PC-9 (cell line): Measurements from ENCODE around the gene VGLL4.

Experiments used
- EZH2 ChIP-seq: fragments of 200-600 bp; sonication (generic); IDR thresholded peaks from 2 replicates; pipeline ENCODE4 v1.8.0; 2017; ENCODE audit warnings: antibody characterized with exemption, low read depth
- TF ChIP-seq, protein P1 (sequence below): fragments of 200-600 bp; sonication (generic); conservative IDR thresholded peaks from 2 replicates; pipeline ENCODE4 v1.6.1; 2017; ENCODE audit warnings: mixed run types, antibody characterized with exemption, mild to moderate bottlenecking, moderate library complexity

DNA sequence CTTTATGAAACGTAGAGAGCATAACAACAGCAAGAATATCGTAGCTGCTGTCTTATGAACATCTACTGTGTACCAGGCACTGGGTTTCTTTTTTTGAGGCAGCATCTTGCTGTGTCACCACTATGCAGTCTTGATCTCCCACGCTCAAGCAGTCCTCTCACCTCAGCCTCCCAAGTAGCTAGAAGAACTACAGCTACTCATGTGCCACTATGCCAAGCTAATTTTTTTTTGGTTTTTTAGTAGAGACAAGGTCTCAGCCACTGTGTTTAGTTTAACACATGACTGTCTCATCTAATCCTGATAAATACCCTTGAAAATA, 129.9 kb downstream of the VGLL4 start:
- TF ChIP-seq, protein P1, sequence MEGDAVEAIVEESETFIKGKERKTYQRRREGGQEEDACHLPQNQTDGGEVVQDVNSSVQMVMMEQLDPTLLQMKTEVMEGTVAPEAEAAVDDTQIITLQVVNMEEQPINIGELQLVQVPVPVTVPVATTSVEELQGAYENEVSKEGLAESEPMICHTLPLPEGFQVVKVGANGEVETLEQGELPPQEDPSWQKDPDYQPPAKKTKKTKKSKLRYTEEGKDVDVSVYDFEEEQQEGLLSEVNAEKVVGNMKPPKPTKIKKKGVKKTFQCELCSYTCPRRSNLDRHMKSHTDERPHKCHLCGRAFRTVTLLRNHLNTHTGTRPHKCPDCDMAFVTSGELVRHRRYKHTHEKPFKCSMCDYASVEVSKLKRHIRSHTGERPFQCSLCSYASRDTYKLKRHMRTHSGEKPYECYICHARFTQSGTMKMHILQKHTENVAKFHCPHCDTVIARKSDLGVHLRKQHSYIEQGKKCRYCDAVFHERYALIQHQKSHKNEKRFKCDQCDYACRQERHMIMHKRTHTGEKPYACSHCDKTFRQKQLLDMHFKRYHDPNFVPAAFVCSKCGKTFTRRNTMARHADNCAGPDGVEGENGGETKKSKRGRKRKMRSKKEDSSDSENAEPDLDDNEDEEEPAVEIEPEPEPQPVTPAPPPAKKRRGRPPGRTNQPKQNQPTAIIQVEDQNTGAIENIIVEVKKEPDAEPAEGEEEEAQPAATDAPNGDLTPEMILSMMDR: no peak
- no peak for TF ChIP-seq EZH2
